BE2C (cell line): Measurements from ENCODE around the gene HIVEP3.

Experiments used
- DNase-seq: peaks from one replicate; pipeline ENCODE4 v3.0.0-alpha.2; 2020
- H3K27me3 ChIP-seq: fragments of 250-450 bp; sonication (Bioruptor Pico); 2 replicates; pipeline ENCODE4 v1.5.1; 2020; ENCODE audit warnings: mild to moderate bottlenecking
- H3K36me3 ChIP-seq: fragments of 250-450 bp; sonication (Bioruptor Pico); 2 replicates; pipeline ENCODE4 v1.5.1; 2020; ENCODE audit warnings: mild to moderate bottlenecking
- H3K4me1 ChIP-seq: fragments of 250-450 bp; sonication (Bioruptor Pico); 2 replicates; pipeline ENCODE4 v1.5.1; 2020
- H3K4me3 ChIP-seq: 2 replicates; pipeline ENCODE4 v1.5.1; 2011; ENCODE audit warnings: low read depth, low read length
- H3K9me3 ChIP-seq: fragments of 250-450 bp; sonication (Bioruptor Pico); 2 replicates; pipeline ENCODE4 v1.5.1; 2020
- TF ChIP-seq, protein P1 (sequence below): IDR thresholded peaks from 2 replicates; pipeline ENCODE4 v1.5.1; 2012; ENCODE audit warnings: mild to moderate bottlenecking, low read depth, low read length

The HIVEP3 gene

DNA sequence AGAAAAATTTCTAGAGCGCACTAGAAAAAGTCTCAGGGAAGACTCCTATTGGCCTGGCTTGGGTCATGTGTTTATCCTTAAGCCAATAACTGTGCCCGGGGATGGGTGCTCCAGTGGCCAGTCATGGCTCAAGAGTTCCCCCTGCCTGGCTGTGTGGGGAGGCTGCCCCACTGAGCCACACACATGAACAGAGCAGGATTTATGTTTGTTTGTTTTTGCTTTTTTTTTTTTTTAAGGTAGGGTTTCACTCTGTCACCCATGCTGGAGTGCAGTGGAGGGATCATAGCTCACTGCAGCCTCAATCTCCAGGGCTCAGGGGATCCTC lies 456.1 kb downstream of the HIVEP3 start:
- no peaks in the 10 kb centered on the region for H3K9me3 ChIP-seq
- no peaks in the 10 kb centered on the region for H3K4me1 ChIP-seq
- TF ChIP-seq, protein P1, sequence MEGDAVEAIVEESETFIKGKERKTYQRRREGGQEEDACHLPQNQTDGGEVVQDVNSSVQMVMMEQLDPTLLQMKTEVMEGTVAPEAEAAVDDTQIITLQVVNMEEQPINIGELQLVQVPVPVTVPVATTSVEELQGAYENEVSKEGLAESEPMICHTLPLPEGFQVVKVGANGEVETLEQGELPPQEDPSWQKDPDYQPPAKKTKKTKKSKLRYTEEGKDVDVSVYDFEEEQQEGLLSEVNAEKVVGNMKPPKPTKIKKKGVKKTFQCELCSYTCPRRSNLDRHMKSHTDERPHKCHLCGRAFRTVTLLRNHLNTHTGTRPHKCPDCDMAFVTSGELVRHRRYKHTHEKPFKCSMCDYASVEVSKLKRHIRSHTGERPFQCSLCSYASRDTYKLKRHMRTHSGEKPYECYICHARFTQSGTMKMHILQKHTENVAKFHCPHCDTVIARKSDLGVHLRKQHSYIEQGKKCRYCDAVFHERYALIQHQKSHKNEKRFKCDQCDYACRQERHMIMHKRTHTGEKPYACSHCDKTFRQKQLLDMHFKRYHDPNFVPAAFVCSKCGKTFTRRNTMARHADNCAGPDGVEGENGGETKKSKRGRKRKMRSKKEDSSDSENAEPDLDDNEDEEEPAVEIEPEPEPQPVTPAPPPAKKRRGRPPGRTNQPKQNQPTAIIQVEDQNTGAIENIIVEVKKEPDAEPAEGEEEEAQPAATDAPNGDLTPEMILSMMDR = no peak
- no peaks in the 10 kb centered on the region for H3K27me3 ChIP-seq
- no peak overlapping the region for H3K4me3 ChIP-seq
- H3K36me3 ChIP-seq = no peaks in the 10 kb centered on the region
- DNase-seq = no peak

DNA sequence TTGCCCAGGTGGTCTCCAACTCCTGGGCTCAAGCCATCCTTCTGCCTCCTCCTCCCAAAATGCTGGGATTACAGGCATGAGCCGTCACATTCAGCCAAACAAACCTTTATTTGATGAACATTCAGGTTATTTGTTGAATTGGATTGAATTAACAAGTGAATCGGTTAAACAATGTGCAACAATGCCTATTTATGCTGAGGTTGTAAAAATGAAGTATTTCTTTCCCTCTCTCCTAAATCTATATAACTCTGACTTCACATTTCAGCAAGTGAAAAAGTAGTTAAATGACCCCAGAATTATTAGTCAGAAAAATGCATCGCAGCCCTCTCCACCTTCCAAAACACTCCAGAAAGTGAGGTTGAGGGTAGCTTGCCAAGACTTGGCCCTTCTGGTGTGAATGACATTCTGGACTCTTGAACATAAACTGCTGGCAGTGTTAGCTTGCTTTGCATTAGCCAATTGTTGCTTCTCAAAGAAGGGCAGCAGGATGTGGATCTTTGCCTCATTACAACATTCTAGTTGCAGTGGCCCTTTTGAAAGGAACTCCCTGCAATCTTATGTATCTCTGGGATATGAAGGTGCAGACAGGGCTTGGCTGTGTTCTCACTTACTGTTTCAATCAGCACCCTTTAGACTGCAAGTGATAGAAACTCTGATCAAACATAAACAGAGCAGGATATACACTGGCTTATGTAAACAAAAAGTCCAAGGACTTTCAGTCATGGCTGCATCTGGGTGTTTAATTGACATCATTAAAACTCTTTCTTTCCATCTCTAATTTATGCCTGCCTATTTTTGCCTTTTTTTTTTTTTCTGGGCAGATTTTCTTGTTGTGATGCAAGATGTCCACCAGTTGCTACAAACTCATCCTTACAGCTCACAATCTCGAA lies 456.7 kb downstream of the HIVEP3 start:
- no peaks in the 10 kb centered on the region for H3K9me3 ChIP-seq
- no peaks in the 10 kb centered on the region for H3K4me1 ChIP-seq
- no peak overlapping the region for H3K4me3 ChIP-seq
- TF ChIP-seq, protein P1 = no peak
- no peak for DNase-seq
- no peaks in the 10 kb centered on the region for H3K36me3 ChIP-seq
- H3K27me3 ChIP-seq = no peaks in the 10 kb centered on the region

DNA sequence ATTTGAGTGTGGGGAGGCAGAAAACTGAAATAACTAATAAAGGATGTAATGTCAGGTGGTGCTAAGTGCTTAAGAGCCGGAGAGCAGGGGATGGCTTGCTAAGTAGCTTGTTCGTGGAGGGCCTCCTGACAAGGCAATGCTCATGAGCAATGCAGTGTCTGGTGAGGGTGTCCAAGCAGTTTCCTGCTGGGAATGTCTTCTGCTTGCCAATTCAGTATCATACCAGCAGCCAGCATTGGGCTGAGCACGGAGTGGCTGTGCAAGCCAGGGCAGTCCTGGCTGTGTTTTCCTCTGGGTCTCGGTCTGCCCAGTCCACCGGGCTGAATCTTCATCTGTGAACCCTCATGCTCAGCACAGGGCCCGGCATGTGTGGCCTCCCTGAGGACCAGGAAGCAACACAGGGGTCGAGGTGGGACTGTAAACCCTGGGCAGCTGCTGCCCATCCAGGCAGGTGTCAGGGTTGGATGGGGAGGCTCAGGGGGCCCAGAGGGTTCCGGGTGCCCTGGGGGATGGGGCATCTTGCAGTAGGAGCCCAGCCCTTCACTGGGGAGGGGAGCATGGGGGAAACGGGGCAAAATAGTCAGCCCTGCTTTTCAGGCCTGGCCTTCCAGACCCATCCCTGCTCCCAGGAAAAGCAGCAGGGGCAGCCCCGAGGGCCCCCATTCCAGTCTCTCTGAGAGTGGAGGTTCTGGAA lies 461.7 kb downstream of the HIVEP3 start:
- no peaks in the 10 kb centered on the region for H3K9me3 ChIP-seq
- H3K4me1 ChIP-seq = no peaks in the 10 kb centered on the region
- H3K27me3 ChIP-seq = no peaks in the 10 kb centered on the region
- H3K36me3 ChIP-seq = no peaks in the 10 kb centered on the region
- no peak for DNase-seq
- H3K4me3 ChIP-seq = no peak overlapping the region
- TF ChIP-seq, protein P1 = no peak
